Right atrium auricular region (tissue), 2 donors: ENCODE data around the gene LPP. TPM values are rescaled to one million over a fixed set of nuclear protein-coding genes. Genes with fewer than 3 reads are reported as not detected.

ENCODE experiments used
- DNase-seq: peaks from one replicate; pipeline ENCODE4 v3.0.0-alpha.2; 2019; ENCODE audit warnings: low spot score
- H3K27ac ChIP-seq, 2 donors: fragments of 200-600 bp; sonication (generic); 1 replicate in 1 of 2; 2 replicates in 1 of 2; pipeline ENCODE4 v1.5.1; 2016 to 2019
- H3K27me3 ChIP-seq, 2 donors: fragments of 200-600 bp; sonication (generic); one replicate each; pipeline versions ENCODE4 v1.5.1 to v1.6.0; 2017 to 2019
- H3K36me3 ChIP-seq: fragments of 200-600 bp; sonication (generic); one replicate; pipeline ENCODE4 v1.5.1; 2016
- H3K4me1 ChIP-seq, 2 donors: fragments of 200-600 bp; sonication (generic); one replicate each; pipeline versions ENCODE4 v1.5.1 to v1.6.0; 2017 to 2019
- H3K4me3 ChIP-seq, 2 donors: fragments of 200-600 bp; sonication (generic); 1 replicate in 1 of 2; 2 replicates in 1 of 2; pipeline ENCODE4 v1.5.1; 2017 to 2019; ENCODE audit warnings: mild to moderate bottlenecking in 1 of 2, moderate library complexity in 1 of 2
- H3K9me3 ChIP-seq, 2 donors: fragments of 200-600 bp; sonication (generic); one replicate each; pipeline ENCODE4 v1.5.1; 2019
- CTCF ChIP-seq, 2 donors: fragments of 200-600 bp; sonication (generic); IDR thresholded peaks; one replicate each; pipeline ENCODE4 v1.5.1; 2019; ENCODE audit warnings: antibody characterized with exemption in 2 of 2
- total RNA-seq, 2 donors: library from RNA; depleted of rRNA; stranded (reverse); fragments of >200 nt; gene quantifications; one replicate each; pipeline ENCODE4 v1.1.0, GENCODE V29; 2016

The LPP gene
- total RNA-seq, 2 donors from 2014 or later: 117 to 186 TPM

DNA sequence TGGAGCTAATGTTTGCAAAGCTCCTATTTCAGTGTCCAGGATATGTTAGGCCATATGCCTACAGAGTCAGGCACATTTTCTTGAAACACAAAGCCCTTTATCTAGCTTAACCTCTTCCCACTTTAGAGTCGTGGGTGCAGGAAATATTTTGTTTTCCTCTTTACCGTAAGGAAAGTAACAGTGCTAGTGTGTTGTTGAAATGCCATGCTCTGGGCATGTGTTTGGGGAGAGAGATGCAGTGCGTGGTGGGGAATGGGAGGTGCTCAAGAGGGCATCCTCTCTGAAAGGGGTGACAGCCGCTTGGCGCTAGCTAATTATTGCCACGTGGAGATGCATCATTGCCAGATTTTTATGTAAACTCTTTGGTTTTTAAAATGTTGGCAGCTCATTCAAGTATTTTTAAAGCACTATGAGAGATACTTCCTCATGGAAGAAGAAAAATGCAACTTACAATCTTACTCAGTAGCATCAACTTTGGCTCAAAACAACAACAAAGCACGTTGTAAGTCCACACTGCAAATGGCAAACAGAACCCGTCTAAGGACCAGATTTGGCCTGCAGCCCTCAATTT lies 152.6 kb downstream of the LPP start:
- H3K4me3 ChIP-seq: no peak overlapping the region
- no peaks in the 10 kb centered on the region for H3K9me3 ChIP-seq
- DNase-seq: no peak
- H3K27me3 ChIP-seq: no peaks in the 10 kb centered on the region
- TF ChIP-seq CTCF (IDR thresholded peaks at IDR 0.05): no peak
- H3K27ac ChIP-seq: no peak overlapping the region
- peaks cover 4% of the 10 kb centered on the region for H3K36me3 ChIP-seq
- peaks cover 0 to 23% of the 10 kb centered on the region in 2 donors for H3K4me1 ChIP-seq

- Histone ChIP-seq H3K4me3 (no peak overlapping the region), H3K9me3 (no peaks in the 10 kb centered on the region), H3K36me3 (peaks cover 8% of the 10 kb centered on the region), H3K27ac (no peak overlapping the region), H3K4me1 (peaks cover 0 to under 1% of the 10 kb centered on the region in 2 donors), H3K27me3 (no peaks in the 10 kb centered on the region)
- DNase-seq: no peak
- TF ChIP-seq CTCF (IDR thresholded peaks at IDR 0.05): no peak
Observed at GRCh38 chr3:188309437-188310269, 155.7 kb downstream of the LPP start.

- H3K9me3 ChIP-seq: no peaks in the 10 kb centered on the region
- TF ChIP-seq CTCF (IDR thresholded peaks at IDR 0.05): no peak
- H3K27me3 ChIP-seq: no peaks in the 10 kb centered on the region
- H3K36me3 ChIP-seq: peaks cover 8% of the 10 kb centered on the region
- no peak overlapping the region for H3K4me3 ChIP-seq
- DNase-seq: no peak
- no peak overlapping the region for H3K27ac ChIP-seq
- peaks cover 0 to 1% of the 10 kb centered on the region in 2 donors for H3K4me1 ChIP-seq
Observed at GRCh38 chr3:188310270-188310710, 156.3 kb downstream of the LPP start.

- TF ChIP-seq CTCF (IDR thresholded peaks at IDR 0.05): no peak
- Histone ChIP-seq H3K4me1 (peaks cover 0 to 29% of the 10 kb centered on the region in 2 donors), H3K36me3 (peaks cover 8% of the 10 kb centered on the region), H3K27ac (peak overlapping the region in 1 of 2 donors; percentile 17), H3K9me3 (no peaks in the 10 kb centered on the region), H3K27me3 (no peaks in the 10 kb centered on the region), H3K4me3 (no peak overlapping the region)
- DNase-seq: no peak
Observed at GRCh38 chr3:188315553-188315952, 161.6 kb downstream of the LPP start.

GRCh38 chr3:188316021-188316722 lies 162.2 kb downstream of the LPP start:
- peak overlapping the region in 1 of 2 donors; percentile 52 for H3K27ac ChIP-seq

More at GRCh38 chr3:188316021-188316722, 162.2 kb downstream of the LPP start:
- TF ChIP-seq CTCF (IDR thresholded peaks at IDR 0.05): no peak
- peaks cover 0 to 33% of the 10 kb centered on the region in 2 donors for H3K4me1 ChIP-seq
- H3K36me3 ChIP-seq: peaks cover 8% of the 10 kb centered on the region
- H3K27me3 ChIP-seq: no peaks in the 10 kb centered on the region
- DNase-seq: no peak
- H3K9me3 ChIP-seq: no peaks in the 10 kb centered on the region
- H3K4me3 ChIP-seq: no peak overlapping the region
